HG02759 (cell line): ENCODE data around the gene IST1.

Source experiments
- ATAC-seq: cut with Tn5 transposase; IDR thresholded peaks from one replicate; pipeline ENCODE4 v1.9.1; 2021; ENCODE audit warnings: mild to moderate bottlenecking, moderate library complexity; ENCODE audit not compliant: unreplicated experiment

IST1 gene

GRCh38 chr16:71916397-71916920 lies 21.1 kb downstream of the IST1 start:
- no peak for ATAC-seq

- ATAC-seq = no peak
Measured at GRCh38 chr16:71917900-71918299, 22.6 kb downstream of the IST1 start.

- no peak for ATAC-seq
Measured at GRCh38 chr16:71919035-71919434, 23.7 kb downstream of the IST1 start.

GRCh38 chr16:71920658-71921057 lies 25.3 kb downstream of the IST1 start:
- ATAC-seq = no peak

DNA sequence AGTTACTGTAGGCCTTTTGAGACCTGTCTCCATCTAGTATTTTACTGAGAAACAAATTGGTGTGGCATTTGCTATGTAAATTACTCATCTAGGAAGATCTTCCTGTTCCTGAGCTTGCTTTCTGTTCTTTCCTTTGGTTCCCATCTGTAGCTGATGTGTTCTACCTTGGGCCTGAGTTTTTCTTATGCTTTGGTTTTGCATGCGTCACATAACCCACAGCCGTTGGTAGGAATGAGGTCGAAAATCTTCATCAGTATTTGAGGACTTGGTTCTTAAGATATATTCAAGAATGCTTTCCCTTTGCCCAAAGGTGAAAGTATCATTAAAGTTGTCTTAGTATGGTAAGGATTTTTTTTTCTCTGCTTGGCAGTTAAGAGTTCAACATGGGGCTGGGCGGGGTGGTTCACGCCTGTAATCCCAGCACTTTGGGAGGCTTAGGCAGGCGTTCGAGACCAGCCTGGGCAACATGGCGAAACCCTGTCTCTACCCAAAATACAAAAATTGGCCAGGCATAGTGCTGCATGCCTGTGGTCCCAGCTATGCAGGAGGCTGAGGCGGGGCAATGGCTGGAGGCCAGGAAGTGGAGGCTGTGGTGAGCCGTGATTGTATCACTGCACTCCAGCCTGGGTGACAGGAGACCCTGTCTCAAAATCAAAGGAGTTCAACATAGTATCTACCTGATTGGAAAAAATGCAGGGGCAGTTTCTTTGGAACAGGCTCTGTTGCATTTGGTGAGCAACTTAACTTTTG lies 28.8 kb downstream of the IST1 start:
- no peak for ATAC-seq

DNA sequence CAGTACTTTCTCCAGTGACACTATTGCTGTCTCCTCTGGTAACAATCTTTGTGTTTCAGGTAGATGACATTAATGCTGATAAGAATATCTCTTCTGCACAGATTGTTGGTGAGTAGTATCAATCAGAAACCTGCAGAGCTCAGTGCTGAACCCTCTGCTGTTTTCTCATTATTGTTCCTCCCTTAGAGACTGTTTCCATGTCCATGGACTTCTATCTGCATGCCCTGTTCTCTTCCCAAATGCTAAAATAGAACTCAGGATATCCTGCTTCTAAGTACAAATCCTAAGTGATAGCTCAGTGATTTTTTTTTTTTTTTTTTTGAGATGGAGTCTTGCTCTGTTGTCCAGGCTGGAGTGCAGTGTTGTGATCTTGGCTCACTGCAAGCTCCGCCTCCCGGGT lies 29.4 kb downstream of the IST1 start:
- ATAC-seq = no peak

DNA sequence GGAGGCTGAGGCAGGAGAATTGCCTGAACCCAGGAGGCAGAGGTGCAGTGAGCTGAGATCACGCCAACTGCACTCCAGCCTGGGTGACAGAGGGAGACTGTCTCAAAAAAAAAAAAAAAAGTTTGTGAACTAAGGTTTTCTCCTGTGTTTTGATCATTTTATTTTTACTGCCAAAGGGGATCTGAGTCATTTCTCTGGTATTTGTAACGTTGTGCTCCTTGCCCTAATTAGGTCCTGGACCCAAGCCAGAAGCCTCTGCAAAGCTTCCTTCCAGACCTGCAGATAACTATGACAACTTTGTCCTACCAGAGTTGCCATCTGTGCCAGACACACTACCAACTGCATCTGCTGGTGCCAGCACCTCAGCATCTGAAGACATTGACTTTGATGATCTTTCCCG lies 32.1 kb downstream of the IST1 start:
- no peak for ATAC-seq

DNA sequence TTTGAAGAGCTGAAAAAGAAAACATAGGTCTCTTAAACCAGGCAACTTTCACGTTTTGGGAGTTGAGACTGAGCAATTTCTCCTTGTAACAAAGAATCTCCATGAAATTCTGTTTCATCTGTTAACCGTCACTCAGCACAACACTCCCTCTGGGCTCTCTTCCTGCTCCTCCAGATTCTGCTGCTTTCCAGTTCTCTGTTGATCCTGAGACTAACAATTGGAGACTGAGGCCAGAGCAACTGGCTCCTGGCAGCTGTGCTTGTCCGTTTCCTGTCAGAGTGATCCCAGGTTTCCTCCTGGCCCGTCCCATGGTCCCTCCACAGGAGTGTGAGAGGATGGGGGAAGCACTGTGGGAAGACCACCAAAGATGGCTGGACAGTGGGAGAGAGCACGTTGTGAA lies 32.5 kb downstream of the IST1 start:
- no peak for ATAC-seq

GRCh38 chr16:71929048-71929447 lies 33.7 kb downstream of the IST1 start:
- no peak for ATAC-seq

GRCh38 chr16:71930013-71930563 lies 34.8 kb downstream of the IST1 start:
- ATAC-seq = no peak

- ATAC-seq = no peak
Measured at GRCh38 chr16:71931001-71931400, 35.7 kb downstream of the IST1 start.

- ATAC-seq = no peak
Measured at GRCh38 chr16:71931599-71931998, 36.3 kb downstream of the IST1 start.

GRCh38 chr16:71933017-71933416 lies 37.7 kb downstream of the IST1 start:
- ATAC-seq = no peak

- no peak for ATAC-seq
Measured at GRCh38 chr16:71933913-71934695, 38.8 kb downstream of the IST1 start.

GRCh38 chr16:71937868-71938510 lies 42.7 kb downstream of the IST1 start:
- ATAC-seq = no peak

DNA sequence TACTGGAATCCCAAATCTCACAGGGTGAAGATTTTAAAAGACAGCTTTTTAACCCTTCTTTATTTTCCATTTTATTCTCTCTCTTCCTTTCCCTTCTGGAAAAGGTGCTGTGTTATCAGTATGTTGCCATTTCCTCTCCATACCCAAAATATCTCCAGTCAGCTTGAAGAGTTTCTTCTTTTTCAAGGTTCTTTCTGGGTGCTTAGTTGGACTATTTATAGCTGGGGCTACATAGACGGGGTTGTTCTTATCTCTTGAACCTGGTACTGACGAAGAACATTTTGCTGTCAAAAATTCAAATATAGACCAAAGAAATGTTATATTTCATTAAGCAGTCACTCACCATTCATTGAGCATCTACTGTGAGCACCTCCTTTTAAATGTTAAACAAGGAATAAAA lies 48.6 kb downstream of the IST1 start:
- no peak for ATAC-seq

DNA sequence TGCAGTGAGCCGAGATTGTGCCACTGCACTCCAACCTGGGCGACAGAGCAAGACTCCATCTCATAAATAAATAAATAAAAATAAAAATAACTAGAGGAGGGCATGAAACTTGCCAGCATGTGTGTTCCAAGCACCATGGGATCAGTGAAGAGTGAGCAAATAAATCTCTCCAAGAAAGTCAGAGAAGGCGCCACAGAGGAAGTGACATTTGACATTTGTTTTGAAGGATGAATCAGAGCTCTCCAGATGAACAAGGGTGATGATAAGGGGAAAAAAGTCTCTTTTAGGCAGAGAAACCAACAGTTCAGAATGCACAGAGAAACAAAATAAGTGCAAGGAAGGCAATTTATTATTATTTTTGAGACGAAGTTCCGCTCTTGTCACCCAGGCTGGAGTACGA lies 50.3 kb downstream of the IST1 start:
- ATAC-seq = no peak

DNA sequence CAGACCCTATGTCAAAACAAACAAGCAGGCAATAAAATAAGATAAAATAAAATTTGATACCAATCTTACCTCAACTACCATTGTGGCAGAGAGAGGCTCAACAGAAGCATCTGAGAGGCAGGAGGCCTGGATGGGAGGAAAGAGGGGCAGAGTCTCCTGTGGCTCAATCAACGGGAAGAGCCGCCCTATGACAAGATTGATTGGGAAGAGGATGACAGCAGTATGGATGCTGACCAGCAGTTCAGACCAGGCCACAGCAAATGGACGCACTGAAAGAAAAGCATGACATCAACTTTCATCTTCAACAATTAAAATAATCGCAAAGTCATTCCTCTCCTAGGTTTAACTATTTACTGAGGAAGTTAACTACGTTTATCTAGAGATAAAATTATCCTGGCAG lies 57.5 kb downstream of the IST1 start:
- no peak for ATAC-seq

GRCh38 chr16:71954180-71954579 lies 58.8 kb downstream of the IST1 start:
- no peak for ATAC-seq

GRCh38 chr16:71954699-71955195 lies 59.4 kb downstream of the IST1 start:
- no peak for ATAC-seq

DNA sequence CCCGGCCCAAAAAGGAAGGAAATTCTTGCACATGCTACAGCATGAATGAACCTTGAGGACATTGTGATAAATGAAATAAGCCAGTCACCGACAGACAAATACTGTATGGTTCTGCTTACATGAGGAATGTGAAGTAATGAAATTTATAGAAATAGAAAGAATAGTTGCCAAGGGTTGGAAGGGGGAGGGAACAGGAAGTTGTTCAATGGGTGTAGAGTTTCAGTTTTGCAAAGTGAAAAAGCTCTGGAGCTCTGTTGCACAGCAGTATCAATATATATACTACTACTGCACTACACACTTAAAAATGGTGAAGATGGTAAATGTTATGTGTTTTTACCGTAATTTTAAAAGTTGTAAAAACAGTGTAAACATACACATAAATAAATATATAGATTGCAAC lies 61.2 kb downstream of the IST1 start:
- ATAC-seq = no peak
